ENCODE data around the gene LRIG2. TPM values are rescaled to one million over a fixed set of nuclear protein-coding genes. Genes with fewer than 3 reads are reported as not detected.

Gene LRIG2
- total and polyA plus RNA-seq, 9 of the 15 experiments (the other 6 are each of a cell fraction or from before 2014, with no cell fraction given), result 1.8 to 28.1 (median 11.5) TPM

DNA sequence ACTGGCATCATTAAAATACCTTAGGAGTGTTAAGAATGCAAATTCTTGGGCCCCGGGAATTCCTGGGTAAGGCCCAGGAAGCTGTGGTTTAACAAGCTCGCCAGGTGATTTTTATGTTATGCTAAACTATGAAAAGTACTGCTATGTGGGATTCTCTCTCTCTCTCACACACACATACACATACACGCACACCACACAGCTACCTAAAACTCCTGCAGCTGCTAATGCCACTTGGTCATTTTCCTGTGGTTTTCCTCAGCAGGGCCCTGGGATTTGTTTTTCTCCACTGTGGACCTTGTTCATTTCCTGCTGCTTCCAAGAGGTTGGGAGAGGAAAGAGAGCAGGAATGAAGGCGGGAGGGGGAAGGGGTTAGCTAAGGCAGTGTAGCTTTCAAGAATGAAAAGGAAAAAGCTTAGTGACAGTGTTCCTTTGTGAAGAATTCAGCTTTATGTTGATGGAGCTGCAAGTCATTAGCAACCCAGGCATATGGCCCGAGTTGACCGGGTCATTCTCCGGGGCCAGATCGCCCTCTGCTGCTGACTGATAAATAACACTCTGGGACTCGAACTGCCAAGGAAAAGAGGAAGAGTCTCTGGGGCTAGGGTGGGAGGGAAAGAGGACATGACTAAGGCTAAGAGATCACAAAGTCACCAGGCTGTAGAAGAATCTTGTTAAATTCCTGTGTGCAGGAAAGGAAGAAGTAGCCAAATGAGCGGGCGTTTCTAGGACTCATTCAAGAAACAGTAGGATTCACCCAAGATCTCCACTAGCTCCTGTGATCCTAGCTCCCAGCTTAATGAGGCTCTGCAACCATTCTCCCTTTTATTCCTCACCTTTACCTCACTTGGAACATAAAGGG lies 30.5 kb upstream of the LRIG2 start (continued):
- TF ChIP-seq, protein P1, sequence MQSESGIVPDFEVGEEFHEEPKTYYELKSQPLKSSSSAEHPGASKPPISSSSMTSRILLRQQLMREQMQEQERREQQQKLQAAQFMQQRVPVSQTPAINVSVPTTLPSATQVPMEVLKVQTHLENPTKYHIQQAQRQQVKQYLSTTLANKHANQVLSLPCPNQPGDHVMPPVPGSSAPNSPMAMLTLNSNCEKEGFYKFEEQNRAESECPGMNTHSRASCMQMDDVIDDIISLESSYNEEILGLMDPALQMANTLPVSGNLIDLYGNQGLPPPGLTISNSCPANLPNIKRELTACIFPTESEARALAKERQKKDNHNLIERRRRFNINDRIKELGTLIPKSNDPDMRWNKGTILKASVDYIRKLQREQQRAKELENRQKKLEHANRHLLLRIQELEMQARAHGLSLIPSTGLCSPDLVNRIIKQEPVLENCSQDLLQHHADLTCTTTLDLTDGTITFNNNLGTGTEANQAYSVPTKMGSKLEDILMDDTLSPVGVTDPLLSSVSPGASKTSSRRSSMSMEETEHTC (IDR thresholded peaks at IDR 0.05), result 0 out of 2 replicates have a peak, but pooled peaks have one; percentile 16
- TF ChIP-seq, protein P2, sequence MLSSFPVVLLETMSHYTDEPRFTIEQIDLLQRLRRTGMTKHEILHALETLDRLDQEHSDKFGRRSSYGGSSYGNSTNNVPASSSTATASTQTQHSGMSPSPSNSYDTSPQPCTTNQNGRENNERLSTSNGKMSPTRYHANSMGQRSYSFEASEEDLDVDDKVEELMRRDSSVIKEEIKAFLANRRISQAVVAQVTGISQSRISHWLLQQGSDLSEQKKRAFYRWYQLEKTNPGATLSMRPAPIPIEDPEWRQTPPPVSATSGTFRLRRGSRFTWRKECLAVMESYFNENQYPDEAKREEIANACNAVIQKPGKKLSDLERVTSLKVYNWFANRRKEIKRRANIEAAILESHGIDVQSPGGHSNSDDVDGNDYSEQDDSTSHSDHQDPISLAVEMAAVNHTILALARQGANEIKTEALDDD (IDR thresholded peaks at IDR 0.05), result peak; percentile 90
- TF ChIP-seq CXXC5 (CRISPR knock-in tag; IDR thresholded peaks at IDR 0.05) (no peak), ZNF124 (CRISPR knock-in tag; IDR thresholded peaks at IDR 0.05) (no peak), ZNF717 (CRISPR knock-in tag; IDR thresholded peaks at IDR 0.05) (no peak), MAFG (tag; conservative IDR thresholded peaks at IDR 0.05) (peak; percentile 39; the same call in 1 of the 2 replicates), ZNF143 (CRISPR knock-in tag; IDR thresholded peaks at IDR 0.05) (no peak), ZNF224 (CRISPR knock-in tag; IDR thresholded peaks at IDR 0.05) (0 out of 2 replicates have a peak, but pooled peaks have one; percentile 39), LCOR (CRISPR knock-in tag; IDR thresholded peaks at IDR 0.05) (no peak), ZNF197 (CRISPR knock-in tag; IDR thresholded peaks at IDR 0.05; ENCODE audit: low read depth) (0 out of 2 replicates have a peak, but pooled peaks have one; percentile 54), LEF1 (IDR thresholded peaks at IDR 0.05) (peak; percentile 66; the same call in 1 of the 2 replicates), EWSR1 (IDR thresholded peaks at IDR 0.05; ENCODE audit: borderline replicate concordance, low read depth, partially characterized antibody) (no peak), PML (IDR thresholded peaks at IDR 0.05; ENCODE audit: low read length) (peak; percentile 22; the same call in 1 of the 2 replicates), CCAR2 (IDR thresholded peaks at IDR 0.05; ENCODE audit: low read depth, low read length) (no peak), NFYB (IDR thresholded peaks at IDR 0.05; ENCODE audit: extremely low read depth, insufficient read length) (no peak)
- TF ChIP-seq, protein P3, sequence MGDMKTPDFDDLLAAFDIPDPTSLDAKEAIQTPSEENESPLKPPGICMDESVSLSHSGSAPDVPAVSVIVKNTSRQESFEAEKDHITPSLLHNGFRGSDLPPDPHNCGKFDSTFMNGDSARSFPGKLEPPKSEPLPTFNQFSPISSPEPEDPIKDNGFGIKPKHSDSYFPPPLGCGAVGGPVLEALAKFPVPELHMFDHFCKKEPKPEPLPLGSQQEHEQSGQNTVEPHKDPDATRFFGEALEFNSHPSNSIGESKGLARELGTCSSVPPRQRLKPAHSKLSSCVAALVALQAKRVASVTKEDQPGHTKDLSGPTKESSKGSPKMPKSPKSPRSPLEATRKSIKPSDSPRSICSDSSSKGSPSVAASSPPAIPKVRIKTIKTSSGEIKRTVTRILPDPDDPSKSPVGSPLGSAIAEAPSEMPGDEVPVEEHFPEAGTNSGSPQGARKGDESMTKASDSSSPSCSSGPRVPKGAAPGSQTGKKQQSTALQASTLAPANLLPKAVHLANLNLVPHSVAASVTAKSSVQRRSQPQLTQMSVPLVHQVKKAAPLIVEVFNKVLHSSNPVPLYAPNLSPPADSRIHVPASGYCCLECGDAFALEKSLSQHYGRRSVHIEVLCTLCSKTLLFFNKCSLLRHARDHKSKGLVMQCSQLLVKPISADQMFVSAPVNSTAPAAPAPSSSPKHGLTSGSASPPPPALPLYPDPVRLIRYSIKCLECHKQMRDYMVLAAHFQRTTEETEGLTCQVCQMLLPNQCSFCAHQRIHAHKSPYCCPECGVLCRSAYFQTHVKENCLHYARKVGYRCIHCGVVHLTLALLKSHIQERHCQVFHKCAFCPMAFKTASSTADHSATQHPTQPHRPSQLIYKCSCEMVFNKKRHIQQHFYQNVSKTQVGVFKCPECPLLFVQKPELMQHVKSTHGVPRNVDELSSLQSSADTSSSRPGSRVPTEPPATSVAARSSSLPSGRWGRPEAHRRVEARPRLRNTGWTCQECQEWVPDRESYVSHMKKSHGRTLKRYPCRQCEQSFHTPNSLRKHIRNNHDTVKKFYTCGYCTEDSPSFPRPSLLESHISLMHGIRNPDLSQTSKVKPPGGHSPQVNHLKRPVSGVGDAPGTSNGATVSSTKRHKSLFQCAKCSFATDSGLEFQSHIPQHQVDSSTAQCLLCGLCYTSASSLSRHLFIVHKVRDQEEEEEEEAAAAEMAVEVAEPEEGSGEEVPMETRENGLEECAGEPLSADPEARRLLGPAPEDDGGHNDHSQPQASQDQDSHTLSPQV (IDR thresholded peaks at IDR 0.05), result peak; percentile 72
- TF ChIP-seq, protein P4, sequence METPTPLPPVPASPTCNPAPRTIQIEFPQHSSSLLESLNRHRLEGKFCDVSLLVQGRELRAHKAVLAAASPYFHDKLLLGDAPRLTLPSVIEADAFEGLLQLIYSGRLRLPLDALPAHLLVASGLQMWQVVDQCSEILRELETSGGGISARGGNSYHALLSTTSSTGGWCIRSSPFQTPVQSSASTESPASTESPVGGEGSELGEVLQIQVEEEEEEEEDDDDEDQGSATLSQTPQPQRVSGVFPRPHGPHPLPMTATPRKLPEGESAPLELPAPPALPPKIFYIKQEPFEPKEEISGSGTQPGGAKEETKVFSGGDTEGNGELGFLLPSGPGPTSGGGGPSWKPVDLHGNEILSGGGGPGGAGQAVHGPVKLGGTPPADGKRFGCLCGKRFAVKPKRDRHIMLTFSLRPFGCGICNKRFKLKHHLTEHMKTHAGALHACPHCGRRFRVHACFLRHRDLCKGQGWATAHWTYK (CRISPR knock-in tag; IDR thresholded peaks at IDR 0.05), result no peak
- TF ChIP-seq, protein P5, sequence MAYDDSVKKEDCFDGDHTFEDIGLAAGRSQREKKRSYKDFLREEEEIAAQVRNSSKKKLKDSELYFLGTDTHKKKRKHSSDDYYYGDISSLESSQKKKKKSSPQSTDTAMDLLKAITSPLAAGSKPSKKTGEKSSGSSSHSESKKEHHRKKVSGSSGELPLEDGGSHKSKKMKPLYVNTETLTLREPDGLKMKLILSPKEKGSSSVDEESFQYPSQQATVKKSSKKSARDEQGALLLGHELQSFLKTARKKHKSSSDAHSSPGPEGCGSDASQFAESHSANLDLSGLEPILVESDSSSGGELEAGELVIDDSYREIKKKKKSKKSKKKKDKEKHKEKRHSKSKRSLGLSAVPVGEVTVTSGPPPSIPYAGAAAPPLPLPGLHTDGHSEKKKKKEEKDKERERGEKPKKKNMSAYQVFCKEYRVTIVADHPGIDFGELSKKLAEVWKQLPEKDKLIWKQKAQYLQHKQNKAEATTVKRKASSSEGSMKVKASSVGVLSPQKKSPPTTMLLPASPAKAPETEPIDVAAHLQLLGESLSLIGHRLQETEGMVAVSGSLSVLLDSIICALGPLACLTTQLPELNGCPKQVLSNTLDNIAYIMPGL (CRISPR knock-in tag; IDR thresholded peaks at IDR 0.05), result no peak
